Esophagus muscularis mucosa (tissue), 4 donors: ENCODE data around the gene OR51M1. TPM values are rescaled to one million over a fixed set of nuclear protein-coding genes. Genes with fewer than 3 reads are reported as not detected.

ENCODE experiments used
- DNase-seq: peaks from one replicate; pipeline ENCODE4 v3.0.0-alpha.2; 2017; ENCODE audit errors: extremely low spot score
- H3K27ac ChIP-seq, 4 donors: fragments of 200-600 bp; sonication (generic); replicated peaks in 1 of 4; 1 replicate in 3 of 4; 2 replicates in 1 of 4; pipeline ENCODE4 v1.5.1; 2016 to 2019; ENCODE audit warnings: mild to moderate bottlenecking in 1 of 4
- H3K27me3 ChIP-seq, 4 donors: fragments of 200-600 bp; sonication (generic); one replicate each; pipeline versions ENCODE4 v1.5.1 to v1.6.0; 2016 to 2019
- H3K36me3 ChIP-seq, 4 donors: fragments of 200-600 bp; sonication (generic); one replicate each; pipeline ENCODE4 v1.5.1; 2016 to 2019
- H3K4me1 ChIP-seq, 4 donors: fragments of 200-600 bp; sonication (generic); one replicate each; pipeline ENCODE4 v1.5.1; 2016 to 2019
- H3K4me3 ChIP-seq, 4 donors: fragments of 200-600 bp; sonication (generic); 1 replicate in 2 of 4; 2 replicates in 2 of 4; pipeline ENCODE4 v1.5.1; 2016 to 2019; ENCODE audit warnings: mild to moderate bottlenecking in 4 of 4, moderate library complexity in 1 of 4
- H3K9me3 ChIP-seq, 4 donors: fragments of 200-600 bp; sonication (generic); 1 replicate in 3 of 4; 2 replicates in 1 of 4; pipeline ENCODE4 v1.5.1; 2016 to 2019
- CTCF ChIP-seq, 3 experiments: fragments of 200-600 bp in 2 of 3; fragments of 450-650 bp in 1 of 3; sonication (generic) in 2 of 3; IDR thresholded peaks; one replicate each; pipeline ENCODE4 v1.5.1; 2017 to 2019; ENCODE audit warnings: antibody characterized with exemption in 3 of 3, mild to moderate bottlenecking in 2 of 3, moderate library complexity in 1 of 3
- EP300 ChIP-seq: sonication (generic); formaldehyde crosslinking; IDR thresholded peaks from one replicate; pipeline ENCODE4 v1.6.1; 2017; ENCODE audit warnings: antibody characterized with exemption
- POLR2A ChIP-seq: fragments of 450-650 bp; IDR thresholded peaks from one replicate; pipeline ENCODE4 v1.6.1; 2017; ENCODE audit warnings: antibody characterized with exemption, moderate library complexity, mild to moderate bottlenecking, low read depth
- POLR2AphosphoS5 ChIP-seq, 2 donors: sonication (generic); formaldehyde crosslinking; IDR thresholded peaks; one replicate each; pipeline ENCODE4 v1.6.1; 2017; ENCODE audit warnings: antibody characterized with exemption in 2 of 2
- WGBS: methylation state at CpG from one replicate; pipeline ENCODE4 v1.1.5; 2018; 5-methylcytosine and 5-hydroxymethylcytosine counted together
- intact Hi-C: fragments of 100-400 bp; cut with DNase I; formaldehyde crosslinking; loops from one replicate; pipeline ENCODE4 v1.15.1; 2023
- total RNA-seq, 4 donors: library from RNA; depleted of rRNA; stranded (reverse); fragments of >200 nt; gene quantifications; one replicate each; pipeline versions ENCODE4 v1.1.0 to v1.2.1, GENCODE V29; 2016

OR51M1 gene
- total RNA-seq, 4 donors from 2014 or later, result not detected

- Histone ChIP-seq H3K4me1 (no peaks in the 10 kb centered on the region), H3K9me3 (no peaks in the 10 kb centered on the region), H3K27ac (no peak within 1 kb of the TSS), H3K4me3 (no peak within 1 kb of the TSS), H3K36me3 (no peaks in the 10 kb centered on the region), H3K27me3 (no peaks in the 10 kb centered on the region)
- TF ChIP-seq POLR2A, result no peak
- TF ChIP-seq CTCF (IDR thresholded peaks at IDR 0.05), result no peak
- no peak for TF ChIP-seq POLR2AphosphoS5 (IDR thresholded peaks at IDR 0.05)
- TF ChIP-seq EP300, result no peak
- DNase-seq, result no peak
- intact Hi-C loops, result no loop called here
- WGBS, result 78% methylated on average over 6 of the region's 6 CpGs
Observed at GRCh38 chr11:5343474-5344335, 39.9 kb upstream of the OR51M1 start, which contains the start of gene OR51B5. Gene OR51B5 (minus strand): TSS chr11:5343524. CDS start chr11:5343524, 0 bp downstream.

- intact Hi-C loops, result no loop called here
- 65% methylated on average over 3 of the region's 3 CpGs for WGBS
Observed at GRCh38 chr11:5345831-5346230, 37.8 kb upstream of the OR51M1 start.

GRCh38 chr11:5348551-5349194 is 34.9 kb upstream of the OR51M1 start:
- H3K36me3 ChIP-seq, result no peaks in the 10 kb centered on the region
- H3K27me3 ChIP-seq, result no peaks in the 10 kb centered on the region
- H3K4me3 ChIP-seq, result no peak overlapping the region
- TF ChIP-seq POLR2A, result no peak
- no peak for TF ChIP-seq CTCF (IDR thresholded peaks at IDR 0.05)
- TF ChIP-seq EP300, result no peak
- no peak for TF ChIP-seq POLR2AphosphoS5 (IDR thresholded peaks at IDR 0.05)
- WGBS, result 39% methylated on average over 3 of the region's 3 CpGs
- intact Hi-C loops, result no loop called here
- H3K27ac ChIP-seq, result no peak overlapping the region
- no peaks in the 10 kb centered on the region for H3K9me3 ChIP-seq
- no peak for DNase-seq
- H3K4me1 ChIP-seq, result no peaks in the 10 kb centered on the region

More at GRCh38 chr11:5345831-5346230, 37.8 kb upstream of the OR51M1 start:
- TF ChIP-seq CTCF (IDR thresholded peaks at IDR 0.05) (no peak), POLR2A (no peak), EP300 (no peak), POLR2AphosphoS5 (IDR thresholded peaks at IDR 0.05) (no peak)
- Histone ChIP-seq H3K4me3 (no peak overlapping the region), H3K9me3 (no peaks in the 10 kb centered on the region), H3K27me3 (no peaks in the 10 kb centered on the region), H3K4me1 (no peaks in the 10 kb centered on the region), H3K36me3 (no peaks in the 10 kb centered on the region), H3K27ac (no peak overlapping the region)
- DNase-seq, result no peak

GRCh38 chr11:5349550-5349949 is 34.1 kb upstream of the OR51M1 start:
- Histone ChIP-seq H3K9me3 (no peaks in the 10 kb centered on the region), H3K4me1 (no peaks in the 10 kb centered on the region), H3K27ac (no peak overlapping the region), H3K27me3 (no peaks in the 10 kb centered on the region), H3K36me3 (no peaks in the 10 kb centered on the region), H3K4me3 (no peak overlapping the region)
- TF ChIP-seq POLR2AphosphoS5 (IDR thresholded peaks at IDR 0.05) (no peak), EP300 (no peak), CTCF (IDR thresholded peaks at IDR 0.05) (no peak), POLR2A (no peak)
- intact Hi-C loops, result no loop called here
- 21% methylated on average over 1 of the region's 1 CpG for WGBS
- no peak for DNase-seq
